ENCODE data around the gene TEX19. TPM values are rescaled to one million over a fixed set of nuclear protein-coding genes. Genes with fewer than 3 reads are reported as not detected.

Gene TEX19
- total and polyA plus RNA-seq, 2 of the 8 experiments (the other 6 are each of a cell fraction or from before 2014, with no cell fraction given) = 0.54 to 0.80 TPM

GRCh38 chr17:82410014-82410716, 51.1 kb downstream of the TEX19 start:
- peaks cover 0 to 2% (median 0%) of the 10 kb centered on the region in 4 experiments; a peak in 1 of 7 replicates for H3K4me1 ChIP-seq (replicated peaks in 1 of 4; ENCODE audit: control insufficient read depth in 3 of 4, insufficient read depth in 4 of 4, low read length in 3 of 4)
- no peak overlapping the region for H3K56ac ChIP-seq (replicated peaks; ENCODE audit: insufficient read length, low read depth, low read length)
- H3K36me3 ChIP-seq (ENCODE audit: control insufficient read depth in 2 of 4, insufficient read depth in 4 of 4, low read length in 3 of 4) = no peaks in the 10 kb centered on the region
- no peak for DNase-seq (ENCODE audit: low read depth in 1 of 2, low spot score in 2 of 2)
- H2BK20ac ChIP-seq (ENCODE audit: low read length) = no peak overlapping the region
- H2BK5ac ChIP-seq (ENCODE audit: low read depth, low read length) = no peak overlapping the region
- H4K20me1 ChIP-seq (replicated peaks in 1 of 2; ENCODE audit: control insufficient read depth in 1 of 2, insufficient read depth in 2 of 2, low read length in 2 of 2) = peaks cover 5% of the 10 kb centered on the region in 2 experiments
- no peak overlapping the region for H4K91ac ChIP-seq (replicated peaks; ENCODE audit: insufficient read length, low read length)
- H3K79me2 ChIP-seq (ENCODE audit: control insufficient read depth in 1 of 2, insufficient read depth in 2 of 2, low read length in 2 of 2) = no peaks in the 10 kb centered on the region
- no peak overlapping the region for H3K4ac ChIP-seq (replicated peaks; ENCODE audit: insufficient read length, low read depth, low read length)
- no peak overlapping the region for H3K23ac ChIP-seq (ENCODE audit: insufficient read length)
- TF ChIP-seq CTBP2 (IDR thresholded peaks at IDR 0.05; ENCODE audit: borderline replicate concordance, insufficient read depth, insufficient read length, low read length) (no peak), EGR1 (IDR thresholded peaks at IDR 0.05; ENCODE audit: borderline replicate concordance, low read depth, low read length) (no peak), NRF1 (IDR thresholded peaks at IDR 0.05; ENCODE audit: low read depth, low read length) (no peak), SIX5 (IDR thresholded peaks at IDR 0.05; ENCODE audit: low read depth, low read length) (no peak), ATF2 (IDR thresholded peaks at IDR 0.05; ENCODE audit: low read length) (no peak), KDM5A (IDR thresholded peaks at IDR 0.05; ENCODE audit: low read length) (no peak)
- H3K18ac ChIP-seq (ENCODE audit: extremely low read depth, low read length) = no peak overlapping the region
- FAIRE-seq = no peak
- no peaks in the 10 kb centered on the region for H3K9me3 ChIP-seq (ENCODE audit: insufficient read depth in 2 of 2, low read depth in 1 of 2, low read length in 1 of 2)
- no peak overlapping the region for H3K9ac ChIP-seq (replicated peaks in 1 of 4; ENCODE audit: extremely low read depth in 1 of 4, low read depth in 3 of 4, low read length in 3 of 4)
- no peaks in the 10 kb centered on the region for H3K27me3 ChIP-seq (replicated peaks in 1 of 4; ENCODE audit: control insufficient read depth in 3 of 4, extremely low read depth in 1 of 4, insufficient read depth in 3 of 4, low read length in 3 of 4)
- H3K23me2 ChIP-seq (ENCODE audit: low read depth, low read length) = no peaks in the 10 kb centered on the region
- no peak overlapping the region; the same call in 1 of the 2 replicates for H4K8ac ChIP-seq (ENCODE audit: extremely low read depth, insufficient read depth, low read length)
- no peak overlapping the region for H3K4me3 ChIP-seq (ENCODE audit: extremely low read depth in 1 of 4, insufficient read depth in 2 of 4, low read depth in 3 of 4, low read length in 4 of 4)
- ChIA-PET POLR2A (ENCODE audit: partially characterized antibody) (interaction anchor here (0.6 to 0.8 kb wide), 2 partner anchors 10 to 50 kb away, joined by 3 read pairs; no protein-coding TSS in a partner anchor), CTCF (ENCODE audit: partially characterized antibody) (interaction anchor here (0.6 to 2.2 kb wide), 8 partner anchors 11 to 203 kb away, joined by 3 to 9 read pairs (median 4); no protein-coding TSS in a partner anchor)
- no peak overlapping the region for H2BK120ac ChIP-seq (replicated peaks; ENCODE audit: low read depth, low read length)
- H2AK5ac ChIP-seq (ENCODE audit: low read depth, low read length) = no peak overlapping the region
- no peak overlapping the region for H3K4me2 ChIP-seq (ENCODE audit: insufficient read depth in 1 of 2, low read depth in 2 of 2, low read length in 2 of 2)
- no peak overlapping the region for H2BK15ac ChIP-seq (ENCODE audit: low read length)
- H3K14ac ChIP-seq (ENCODE audit: insufficient read length) = no peak overlapping the region
- H3K27ac ChIP-seq (ENCODE audit: low read depth, low read length) = no peak overlapping the region; the same call in 1 of the 2 replicates
- H3K79me1 ChIP-seq (ENCODE audit: low read depth, low read length) = no peaks in the 10 kb centered on the region
- no peak overlapping the region for H2BK12ac ChIP-seq (ENCODE audit: low read depth, low read length)
- 82% methylated on average over 14 of the region's 14 CpGs; no CpG with 5 or more reads in 1 of the 2 experiments for WGBS, 2 experiments (ENCODE audit: extremely low coverage in 1 of 2, insufficient coverage in 1 of 2, insufficient read length in 1 of 2, insufficient replicate concordance in 2 of 2, low coverage in 1 of 2, low lambda C conversion rate in 2 of 2, missing lambda C conversion rate in 1 of 2)
- no peak overlapping the region for H4K5ac ChIP-seq (ENCODE audit: insufficient read length, low read depth, low read length)
- H2AFZ ChIP-seq (ENCODE audit: low read length) = no peak overlapping the region
